ENCODE results near the gene MYOC.
"Not testable (repeated sequence)": the region's sequence is repeated elsewhere in the genome, so short reads cannot be mapped to it uniquely, and the experiment has no call there.

MYOC gene

DNA sequence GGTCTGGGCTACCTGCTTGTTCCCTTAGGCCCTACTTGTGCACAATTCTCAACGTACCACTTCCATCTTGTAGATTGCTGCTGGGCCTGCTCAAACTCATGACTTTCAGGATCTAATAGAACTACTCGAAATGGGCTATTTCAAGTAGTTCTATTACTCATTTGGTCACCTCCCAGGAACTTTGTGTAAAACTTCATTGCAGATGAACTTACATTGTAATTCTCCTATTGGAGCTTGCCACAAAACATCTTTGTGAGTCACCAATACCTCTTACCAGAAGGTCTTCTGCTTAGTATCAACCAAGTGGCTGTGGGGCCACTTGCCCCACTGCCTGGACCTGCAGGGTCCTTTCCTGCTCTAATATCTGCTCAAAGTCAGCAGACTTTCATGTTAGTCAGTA is 41.2 kb downstream of the MYOC start:
- CTCF ChIA-PET: interaction anchor here (1.0 kb wide), 1 partner anchor 11 kb away, joined by 3 read pairs; the partner anchor contains the start of gene MYOCOS
- POLR2A ChIA-PET: no interaction called here
- TF ChIP-seq, protein P1, sequence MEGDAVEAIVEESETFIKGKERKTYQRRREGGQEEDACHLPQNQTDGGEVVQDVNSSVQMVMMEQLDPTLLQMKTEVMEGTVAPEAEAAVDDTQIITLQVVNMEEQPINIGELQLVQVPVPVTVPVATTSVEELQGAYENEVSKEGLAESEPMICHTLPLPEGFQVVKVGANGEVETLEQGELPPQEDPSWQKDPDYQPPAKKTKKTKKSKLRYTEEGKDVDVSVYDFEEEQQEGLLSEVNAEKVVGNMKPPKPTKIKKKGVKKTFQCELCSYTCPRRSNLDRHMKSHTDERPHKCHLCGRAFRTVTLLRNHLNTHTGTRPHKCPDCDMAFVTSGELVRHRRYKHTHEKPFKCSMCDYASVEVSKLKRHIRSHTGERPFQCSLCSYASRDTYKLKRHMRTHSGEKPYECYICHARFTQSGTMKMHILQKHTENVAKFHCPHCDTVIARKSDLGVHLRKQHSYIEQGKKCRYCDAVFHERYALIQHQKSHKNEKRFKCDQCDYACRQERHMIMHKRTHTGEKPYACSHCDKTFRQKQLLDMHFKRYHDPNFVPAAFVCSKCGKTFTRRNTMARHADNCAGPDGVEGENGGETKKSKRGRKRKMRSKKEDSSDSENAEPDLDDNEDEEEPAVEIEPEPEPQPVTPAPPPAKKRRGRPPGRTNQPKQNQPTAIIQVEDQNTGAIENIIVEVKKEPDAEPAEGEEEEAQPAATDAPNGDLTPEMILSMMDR (IDR thresholded peaks at IDR 0.05; ENCODE audit: control extremely low read depth, extremely low read depth, low read depth, missing control alignments): no peak
- no peak for DNase-seq (ENCODE audit: extremely low spot score)

DNA sequence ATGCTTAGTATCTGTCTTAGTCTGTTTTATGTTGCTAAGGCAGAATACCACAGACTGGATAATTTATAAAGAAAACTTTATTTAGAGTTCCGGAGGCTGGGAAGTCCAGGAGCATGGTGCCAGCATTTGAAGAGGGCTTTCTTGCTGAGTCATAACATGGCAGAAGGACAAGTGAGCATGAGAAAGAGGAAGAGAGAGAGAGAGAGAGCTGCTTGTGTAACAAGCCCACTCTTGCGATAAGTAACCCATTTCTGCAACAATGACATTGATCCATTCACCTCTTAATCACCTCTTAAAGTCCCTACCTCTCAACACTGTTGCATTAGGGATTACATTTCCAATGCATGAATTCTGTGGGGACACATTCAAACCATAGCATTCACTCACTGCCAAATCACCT is 42.1 kb downstream of the MYOC start:
- ChIA-PET CTCF (interaction anchor here (2.0 kb wide), 1 partner anchor 16 kb away, joined by 7 read pairs; no protein-coding TSS in a partner anchor), POLR2A (no interaction called here)
- no peak for DNase-seq (ENCODE audit: extremely low spot score)
- TF ChIP-seq, protein P1 (IDR thresholded peaks at IDR 0.05; ENCODE audit: control extremely low read depth, extremely low read depth, low read depth, missing control alignments): no peak

DNA sequence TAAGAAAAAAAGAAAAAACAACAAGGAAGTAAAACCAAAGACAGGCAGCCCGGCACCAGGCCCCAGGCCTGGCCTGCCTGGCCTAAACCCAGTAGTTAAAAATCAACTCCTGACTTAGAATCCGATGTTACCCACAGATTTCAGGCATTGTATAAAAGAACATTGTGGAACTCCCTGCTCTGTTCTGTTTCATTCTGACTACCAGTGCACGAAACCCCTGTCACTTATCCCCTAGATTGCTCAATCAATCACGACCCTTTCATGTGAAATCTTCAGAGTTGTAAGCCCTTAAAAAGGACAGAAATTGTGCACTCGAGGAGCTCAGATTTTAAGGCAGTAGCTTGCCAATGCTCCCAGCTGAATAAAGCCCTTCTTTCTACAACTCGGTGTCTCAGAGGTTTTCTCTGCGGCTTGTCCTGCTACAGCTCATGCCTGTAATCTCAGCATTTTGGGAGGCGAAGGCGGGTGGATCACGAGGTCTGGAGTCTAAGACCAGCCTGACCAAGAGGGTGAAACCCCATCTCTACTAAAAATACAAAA is 46.0 kb downstream of the MYOC start:
- ChIA-PET CTCF (interaction anchor here (1.2 to 1.8 kb wide), 4 partner anchors 8 to 24 kb away, joined by 3 to 6 read pairs (median 4); no protein-coding TSS in a partner anchor), POLR2A (no interaction called here)
- no peak for DNase-seq (ENCODE audit: extremely low spot score)
- TF ChIP-seq, protein P1 (IDR thresholded peaks at IDR 0.05; ENCODE audit: control extremely low read depth, extremely low read depth, low read depth, missing control alignments): no peak

DNA sequence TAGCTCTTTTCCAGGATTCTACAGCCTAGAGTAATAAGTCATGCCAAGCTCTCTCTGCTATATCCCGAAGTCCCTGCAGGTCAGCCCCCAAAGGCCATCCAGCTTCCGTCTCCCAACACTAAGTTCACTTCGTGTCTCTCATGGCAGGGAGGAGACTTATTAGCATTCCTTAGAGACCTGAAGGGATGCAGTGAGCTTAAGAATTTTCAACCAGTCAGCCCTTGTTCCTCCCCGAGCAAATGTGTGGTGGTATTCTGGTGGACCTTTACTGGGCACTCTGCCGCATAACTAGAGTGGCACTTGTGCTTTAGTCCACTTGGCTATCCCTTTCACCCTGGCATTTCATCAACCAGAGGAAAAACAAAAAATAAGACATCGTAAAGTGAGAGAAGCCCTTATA is 49.4 kb downstream of the MYOC start:
- POLR2A ChIA-PET; DNase-seq (ENCODE audit: extremely low spot score); CTCF ChIA-PET: not testable (repeated sequence)

DNA sequence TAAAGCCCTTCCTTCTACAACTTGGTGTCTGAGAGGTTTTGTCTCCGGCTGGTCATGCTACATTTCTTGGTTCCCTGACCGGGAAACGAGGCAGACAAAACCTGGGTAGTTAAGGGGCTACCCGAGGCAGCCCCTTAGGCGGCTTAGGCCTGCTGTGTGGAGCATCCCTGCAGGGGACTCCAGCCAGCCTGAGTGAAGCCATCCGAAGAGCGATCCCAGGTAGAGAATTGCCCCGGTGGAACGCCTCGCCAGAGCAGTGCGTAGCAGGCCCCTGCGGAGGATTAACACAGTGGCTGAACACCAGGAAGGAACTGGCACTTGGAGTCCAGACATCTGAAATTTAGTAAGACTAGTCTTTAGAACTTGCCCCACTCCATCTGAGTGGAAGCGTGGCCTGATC is 51.6 kb downstream of the MYOC start:
- CTCF ChIA-PET: no interaction called here
- no peak for DNase-seq (ENCODE audit: extremely low spot score)
- POLR2A ChIA-PET: no interaction called here
- TF ChIP-seq, protein P1 (IDR thresholded peaks at IDR 0.05; ENCODE audit: control extremely low read depth, extremely low read depth, low read depth, missing control alignments): no peak

DNA sequence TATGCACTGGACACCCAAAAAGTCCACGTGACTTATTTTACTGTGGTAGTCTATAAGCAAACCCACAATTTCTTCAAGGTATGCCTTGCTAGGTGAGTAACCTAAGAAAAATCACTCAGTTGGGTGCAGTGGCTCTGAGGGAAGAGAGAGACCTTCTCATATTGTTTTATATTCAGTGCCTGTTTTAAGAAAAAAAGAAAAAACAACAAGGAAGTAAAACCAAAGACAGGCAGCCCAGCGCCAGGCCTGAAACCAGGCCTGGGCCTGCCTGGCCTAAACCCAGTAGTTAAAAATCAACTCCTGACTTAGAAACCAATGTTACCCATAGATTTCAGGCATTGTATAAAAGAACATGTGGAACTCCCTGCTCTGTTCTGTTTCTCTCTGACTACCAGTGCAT is 52.2 kb downstream of the MYOC start:
- POLR2A ChIA-PET; CTCF ChIA-PET; DNase-seq (ENCODE audit: extremely low spot score): not testable (repeated sequence)

DNA sequence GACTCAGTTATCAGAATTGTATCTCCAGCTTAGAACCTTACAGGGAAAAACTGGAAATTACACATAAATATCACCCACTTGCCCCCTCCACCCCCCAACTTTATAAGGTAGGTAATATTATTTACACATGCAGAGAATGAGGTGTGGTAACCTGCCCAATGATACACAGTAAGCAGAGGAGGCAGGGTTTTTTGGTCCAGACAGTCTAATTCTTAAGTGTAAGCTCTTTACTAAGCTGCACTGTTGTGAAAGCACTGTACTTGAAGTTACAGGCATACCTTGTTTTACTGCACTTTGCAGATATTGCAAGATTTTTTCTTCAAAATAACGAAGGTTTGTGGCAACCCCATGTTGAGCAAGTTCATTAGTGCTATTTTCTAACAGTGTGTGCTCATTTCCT is 55.3 kb downstream of the MYOC start:
- ChIA-PET POLR2A (no interaction called here), CTCF (interaction anchor here (1.1 to 2.9 kb wide), 5 partner anchors 19 to 112 kb away, joined by 3 to 6 read pairs (median 3); partner anchors contain the start of gene PRRC2C)
- TF ChIP-seq, protein P1 (IDR thresholded peaks at IDR 0.05; ENCODE audit: control extremely low read depth, extremely low read depth, low read depth, missing control alignments): no peak
- DNase-seq (ENCODE audit: extremely low spot score): no peak

DNA sequence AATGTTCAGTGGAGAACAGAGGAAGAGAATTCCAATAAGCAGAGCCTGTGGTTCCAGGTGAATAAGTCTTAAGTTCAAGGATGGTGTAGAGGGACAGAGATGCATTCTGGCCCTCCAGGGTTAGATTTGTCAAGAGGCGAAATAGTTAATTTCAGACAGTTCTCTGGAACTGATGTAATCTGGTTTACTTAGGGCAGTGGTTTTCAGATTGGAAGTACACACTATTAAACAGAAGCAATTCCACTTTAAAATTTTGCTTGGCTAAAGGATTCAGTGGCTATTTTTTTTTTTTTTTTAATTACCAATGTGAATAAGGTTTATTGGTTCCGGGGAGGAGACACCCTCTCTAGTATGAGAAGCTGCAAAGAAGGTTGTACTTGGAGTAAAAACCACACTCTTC is 55.8 kb downstream of the MYOC start:
- CTCF ChIA-PET: interaction anchor here (0.7 to 2.9 kb wide), 5 partner anchors 10 to 112 kb away, joined by 3 to 6 read pairs (median 3); partner anchors contain the start of gene PRRC2C
- POLR2A ChIA-PET: no interaction called here
- TF ChIP-seq, protein P1 (IDR thresholded peaks at IDR 0.05; ENCODE audit: control extremely low read depth, extremely low read depth, low read depth, missing control alignments): no peak
- DNase-seq (ENCODE audit: extremely low spot score): no peak
